H9 (cell line): Measurements from ENCODE around the gene TMEM80. TPM values are rescaled to one million over a fixed set of nuclear protein-coding genes. Genes with fewer than 3 reads are reported as not detected.

Experiments used
- DNase-seq: peaks from one replicate; pipeline ENCODE4 v3.0.0-alpha.2; 2017
- H2AFZ ChIP-seq: one replicate; pipeline ENCODE4 v1.6.1; 2013; ENCODE audit warnings: mild to moderate bottlenecking, low read length, control low read depth, moderate library complexity
- H2AK5ac ChIP-seq: 2 replicates; pipeline ENCODE4 v1.6.1; 2013; ENCODE audit warnings: low read length, control low read depth, mixed read lengths; ENCODE audit not compliant: insufficient read length
- H2BK120ac ChIP-seq: one replicate; pipeline ENCODE4 v1.6.1; 2013; ENCODE audit warnings: low read depth, mild to moderate bottlenecking, low read length, control low read depth, inconsistent platforms; ENCODE audit not compliant: poor library complexity, severe bottlenecking
- H2BK12ac ChIP-seq: 2 replicates; pipeline ENCODE4 v1.6.1; 2013; ENCODE audit warnings: low read length, control low read depth, mixed read lengths, low read depth; ENCODE audit not compliant: insufficient read length
- H2BK15ac ChIP-seq: 2 replicates; pipeline ENCODE4 v1.6.1; 2013; ENCODE audit warnings: low read depth, low read length, control low read depth
- H2BK20ac ChIP-seq: one replicate; pipeline ENCODE4 v1.6.1; 2013; ENCODE audit warnings: low read depth, mild to moderate bottlenecking, low read length, control low read depth, inconsistent platforms; ENCODE audit not compliant: poor library complexity, severe bottlenecking
- H2BK5ac ChIP-seq: 2 replicates; pipeline ENCODE4 v1.6.1; 2013; ENCODE audit warnings: low read length, control low read depth, mixed read lengths; ENCODE audit not compliant: insufficient read length
- H3K14ac ChIP-seq: 2 replicates; pipeline ENCODE4 v1.6.1; 2013; ENCODE audit warnings: low read length, control low read depth; ENCODE audit not compliant: insufficient read depth
- H3K18ac ChIP-seq: 2 replicates; pipeline ENCODE4 v1.6.1; 2013; ENCODE audit warnings: low read depth, mild to moderate bottlenecking, mixed read lengths, low read length, control low read depth; ENCODE audit not compliant: insufficient read length
- H3K23ac ChIP-seq: 2 replicates; pipeline ENCODE4 v1.6.1; 2013; ENCODE audit warnings: low read length, control low read depth, mixed read lengths, low read depth; ENCODE audit not compliant: insufficient read length
- H3K23me2 ChIP-seq: 2 replicates; pipeline ENCODE4 v1.6.1; 2013; ENCODE audit warnings: low read depth, mild to moderate bottlenecking, mixed read lengths, low read length, control low read depth; ENCODE audit not compliant: insufficient read length, poor library complexity, severe bottlenecking
- H3K27ac ChIP-seq: 2 replicates; pipeline ENCODE4 v1.5.1; 2013; ENCODE audit warnings: low read length, control low read depth, mixed read lengths, low read depth; ENCODE audit not compliant: insufficient read length
- H3K27me3 ChIP-seq: 2 replicates; pipeline ENCODE4 v1.6.1; 2013; ENCODE audit warnings: low read length, control low read depth, inconsistent platforms; ENCODE audit not compliant: insufficient read depth
- H3K4ac ChIP-seq: 2 replicates; pipeline ENCODE4 v1.6.1; 2013; ENCODE audit warnings: low read depth, mild to moderate bottlenecking, control low read depth, inconsistent platforms, low read length, moderate library complexity
- H3K4me1 ChIP-seq: 2 replicates; pipeline ENCODE4 v1.6.1; 2013; ENCODE audit warnings: low read length, control low read depth, inconsistent platforms; ENCODE audit not compliant: insufficient read depth
- H3K4me2 ChIP-seq: 2 replicates; pipeline ENCODE4 v1.6.1; 2013; ENCODE audit warnings: low read length, control low read depth, mixed read lengths; ENCODE audit not compliant: insufficient read length, insufficient read depth
- H3K56ac ChIP-seq: 2 replicates; pipeline ENCODE4 v1.6.1; 2013; ENCODE audit warnings: low read depth, mild to moderate bottlenecking, mixed read lengths, low read length, control low read depth; ENCODE audit not compliant: insufficient read length
- H3K79me1 ChIP-seq: 2 replicates; pipeline ENCODE4 v1.6.1; 2013; ENCODE audit warnings: low read depth, mild to moderate bottlenecking, moderate library complexity, low read length, control low read depth, inconsistent platforms; ENCODE audit not compliant: insufficient read depth, poor library complexity, severe bottlenecking
- H3K79me2 ChIP-seq: 2 replicates; pipeline ENCODE4 v1.6.1; 2013; ENCODE audit warnings: low read length, control low read depth, inconsistent platforms; ENCODE audit not compliant: insufficient read depth
- H3K9ac ChIP-seq: 2 replicates; pipeline ENCODE4 v1.6.1; 2013; ENCODE audit warnings: low read length, control low read depth, mixed read lengths; ENCODE audit not compliant: insufficient read length; ENCODE audit errors: extremely low read depth
- H3K9me3 ChIP-seq: one replicate; pipeline ENCODE4 v1.6.1; 2013; ENCODE audit warnings: low read depth, low read length, inconsistent platforms; ENCODE audit not compliant: control insufficient read depth
- H3T11ph ChIP-seq: one replicate; pipeline ENCODE4 v1.6.1; 2013; ENCODE audit warnings: mild to moderate bottlenecking, low read length, control low read depth, inconsistent platforms
- H4K20me1 ChIP-seq: one replicate; pipeline ENCODE4 v1.6.1; 2013; ENCODE audit not compliant: control insufficient read depth, insufficient read length, insufficient read depth
- H4K5ac ChIP-seq: 2 replicates; pipeline ENCODE4 v1.6.1; 2013; ENCODE audit warnings: low read depth, mild to moderate bottlenecking, mixed read lengths, low read length, control low read depth; ENCODE audit not compliant: insufficient read length
- H4K8ac ChIP-seq: replicated peaks from 2 replicates; pipeline ENCODE4 v1.6.1; 2013; ENCODE audit warnings: low read length, control low read depth, mixed read lengths, low read depth; ENCODE audit not compliant: insufficient read length
- H4K91ac ChIP-seq: 2 replicates; pipeline ENCODE4 v1.6.1; 2013; ENCODE audit warnings: low read depth, mild to moderate bottlenecking, moderate library complexity, mixed read lengths, low read length, control low read depth; ENCODE audit not compliant: insufficient read length
- H3K27ac Mint-ChIP-seq, 3 experiments: 2 replicates in 2 of 3; 3 replicates in 1 of 3; pipeline ENCODE4 v1.8.0; 2020 to 2021; ENCODE audit warnings: mixed read lengths in 3 of 3, mild to moderate bottlenecking in 1 of 3, moderate library complexity in 1 of 3
- H3K27me3 Mint-ChIP-seq: 2 replicates; pipeline ENCODE4 v1.8.0; 2021; ENCODE audit warnings: low read depth, mild to moderate bottlenecking, moderate library complexity, mixed read lengths
- H3K36me3 Mint-ChIP-seq, 3 experiments: 2 replicates in 2 of 3; 3 replicates in 1 of 3; pipeline ENCODE4 v1.8.0; 2020 to 2021; ENCODE audit warnings: low read depth in 3 of 3, mixed read lengths in 3 of 3; ENCODE audit not compliant: insufficient read depth in 1 of 3
- H3K4me1 Mint-ChIP-seq, 2 experiments: 2 replicates each; pipeline ENCODE4 v1.8.0; 2020; ENCODE audit warnings: mixed read lengths in 2 of 2
- H3K4me3 Mint-ChIP-seq, 2 experiments: 2 replicates in 1 of 2; 3 replicates in 1 of 2; pipeline ENCODE4 v1.8.0; 2020 to 2021; ENCODE audit warnings: mild to moderate bottlenecking in 2 of 2, mixed read lengths in 2 of 2, moderate library complexity in 1 of 2
- H3K9me3 Mint-ChIP-seq, 2 experiments: 2 replicates in 1 of 2; 3 replicates in 1 of 2; pipeline ENCODE4 v1.8.0; 2020; ENCODE audit warnings: mild to moderate bottlenecking in 2 of 2, mixed read lengths in 2 of 2, moderate library complexity in 1 of 2
- WGBS: extraction: QIAGEN DNeasy Blood & Tissue Kit; methylation state at CpG from one replicate; pipeline ENCODE4 v1.1.7; 2013; ENCODE audit warnings: missing lambda C conversion rate, low lambda C conversion rate, mixed read lengths; ENCODE audit not compliant: insufficient read length; ENCODE audit errors: extremely low coverage; 5-methylcytosine and 5-hydroxymethylcytosine counted together
- total RNA-seq: library from RNA; stranded (reverse); gene quantifications from 2 replicates; pipeline ENCODE4 v1.2.1, GENCODE V29; 2021
- TF ChIP-seq, protein P1 (sequence below): fragments of 200-600 bp; sonication (generic); conservative IDR thresholded peaks from 3 replicates; pipeline ENCODE4 v1.8.0; 2021; ENCODE audit warnings: antibody characterized with exemption, mild to moderate bottlenecking

The TMEM80 gene
- total RNA-seq, 1 experiment from 2014 or later, result 23.6 TPM

DNA sequence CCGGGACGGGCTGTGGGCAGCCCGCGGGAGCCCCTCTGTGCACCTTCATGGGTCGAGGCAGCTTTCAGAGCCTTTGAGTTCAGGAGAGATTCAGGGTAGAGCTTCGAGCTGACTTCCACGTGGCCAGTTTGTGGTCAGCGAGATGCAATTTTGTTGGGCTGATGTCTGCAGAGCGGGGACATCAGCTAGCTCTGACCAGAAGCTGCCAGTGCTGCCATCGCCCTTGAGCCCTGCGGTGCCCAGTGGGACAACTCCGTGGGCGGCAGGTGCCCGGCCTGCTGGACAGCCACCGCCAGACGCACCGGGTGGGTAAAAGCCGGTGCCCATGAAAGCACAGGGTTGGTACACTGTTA, 52.4 kb downstream of the TMEM80 start:
- Histone ChIP-seq H2BK12ac (no peak overlapping the region), H3K79me2 (peaks cover 42% of the 10 kb centered on the region), H2BK120ac (no peak overlapping the region), H3K27ac (no peak overlapping the region), H4K91ac (peak overlapping the region; percentile 28), H3K18ac (peak overlapping the region; percentile 32), H3K4ac (no peak overlapping the region; the same call in 1 of the 2 replicates), H3K14ac (peak overlapping the region; percentile 95), H3K4me2 (peak overlapping the region; percentile 98), H3K79me1 (peaks cover 12% of the 10 kb centered on the region), H4K5ac (no peak overlapping the region), H2AK5ac (no peak overlapping the region), H3K4me1 (no peaks in the 10 kb centered on the region; the same call in 1 of the 2 replicates), H2BK20ac (no peak overlapping the region), H3K23me2 (peaks cover 10% of the 10 kb centered on the region), H3K56ac (no peak overlapping the region), H3K23ac (no peak overlapping the region), H4K8ac (no peak overlapping the region), H3K9ac (peak overlapping the region; percentile 92), H3K9me3 (no peaks in the 10 kb centered on the region), H2AFZ (no peak overlapping the region), H2BK5ac (no peak overlapping the region), H4K20me1 (no peaks in the 10 kb centered on the region), H2BK15ac (no peak overlapping the region; the same call in 1 of the 2 replicates), H3T11ph (no peak overlapping the region), H3K27me3 (no peaks in the 10 kb centered on the region)
- Mint-ChIP-seq H3K4me1 (peaks cover 24 to 37% of the 10 kb centered on the region in 2 experiments), H3K4me3 (peak overlapping the region; percentile 83 to 88), H3K36me3 (peaks cover 8 to 24% (median 16%) of the 10 kb centered on the region in 3 experiments), H3K9me3 (no peaks in the 10 kb centered on the region), H3K27ac (peak overlapping the region in 1 of 3 experiments; percentile 81; a peak in 2 of 7 replicates), H3K27me3 (no peaks in the 10 kb centered on the region)
- no CpG with 5 or more reads among the region's 18 CpGs for WGBS
- no peak for DNase-seq
- TF ChIP-seq, protein P1, sequence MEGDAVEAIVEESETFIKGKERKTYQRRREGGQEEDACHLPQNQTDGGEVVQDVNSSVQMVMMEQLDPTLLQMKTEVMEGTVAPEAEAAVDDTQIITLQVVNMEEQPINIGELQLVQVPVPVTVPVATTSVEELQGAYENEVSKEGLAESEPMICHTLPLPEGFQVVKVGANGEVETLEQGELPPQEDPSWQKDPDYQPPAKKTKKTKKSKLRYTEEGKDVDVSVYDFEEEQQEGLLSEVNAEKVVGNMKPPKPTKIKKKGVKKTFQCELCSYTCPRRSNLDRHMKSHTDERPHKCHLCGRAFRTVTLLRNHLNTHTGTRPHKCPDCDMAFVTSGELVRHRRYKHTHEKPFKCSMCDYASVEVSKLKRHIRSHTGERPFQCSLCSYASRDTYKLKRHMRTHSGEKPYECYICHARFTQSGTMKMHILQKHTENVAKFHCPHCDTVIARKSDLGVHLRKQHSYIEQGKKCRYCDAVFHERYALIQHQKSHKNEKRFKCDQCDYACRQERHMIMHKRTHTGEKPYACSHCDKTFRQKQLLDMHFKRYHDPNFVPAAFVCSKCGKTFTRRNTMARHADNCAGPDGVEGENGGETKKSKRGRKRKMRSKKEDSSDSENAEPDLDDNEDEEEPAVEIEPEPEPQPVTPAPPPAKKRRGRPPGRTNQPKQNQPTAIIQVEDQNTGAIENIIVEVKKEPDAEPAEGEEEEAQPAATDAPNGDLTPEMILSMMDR, result no peak
